ENCODE results near the gene CHST5.
"Not testable (repeated sequence)": the region's sequence is repeated elsewhere in the genome, so short reads cannot be mapped to it uniquely, and the experiment has no call there.

Gene CHST5

GRCh38 chr16:75501359-75501758, 34.5 kb downstream of the CHST5 start:
- DNase-seq, result no peak
- Histone ChIP-seq H3K27me3 (ENCODE audit: insufficient read depth, low read length, poor library complexity) (no peaks in the 10 kb centered on the region), H3K9ac (ENCODE audit: low read depth, low read length) (no peak overlapping the region), H2AFZ (ENCODE audit: low read depth, low read length) (no peak overlapping the region), H4K20me1 (ENCODE audit: insufficient read depth, low read length) (no peaks in the 10 kb centered on the region), H3K79me2 (ENCODE audit: insufficient read depth, low read length) (no peaks in the 10 kb centered on the region), H3K36me3 (ENCODE audit: insufficient read depth, low read length) (no peaks in the 10 kb centered on the region), H3K9me3 (ENCODE audit: insufficient read depth, low read length, severe bottlenecking) (no peaks in the 10 kb centered on the region), H3K4me1 (ENCODE audit: insufficient read depth, low read length) (no peaks in the 10 kb centered on the region), H3K4me2 (ENCODE audit: insufficient read depth, low read length) (no peak overlapping the region), H3K4me3 (ENCODE audit: low read depth in 1 of 2, low read length in 2 of 2) (no peak overlapping the region), H3K27ac (ENCODE audit: low read length) (no peak overlapping the region)
- TF ChIP-seq CTCF (IDR thresholded peaks at IDR 0.05; ENCODE audit: borderline replicate concordance, extremely low read depth, low read length, poor library complexity, severe bottlenecking) (no peak), EZH2 (IDR thresholded peaks at IDR 0.05; ENCODE audit: borderline replicate concordance, low read depth, low read length, severe bottlenecking) (no peak)
- no peak for ATAC-seq (ENCODE audit: insufficient read depth, low read depth)

GRCh38 chr16:75498605-75499322, 37.1 kb downstream of the CHST5 start:
- not testable (repeated sequence) for H3K4me1 ChIP-seq (ENCODE audit: insufficient read depth, low read length); H3K4me2 ChIP-seq (ENCODE audit: insufficient read depth, low read length); H3K27ac ChIP-seq (ENCODE audit: low read length); H3K9ac ChIP-seq (ENCODE audit: low read depth, low read length); DNase-seq; H2AFZ ChIP-seq (ENCODE audit: low read depth, low read length); H3K27me3 ChIP-seq (ENCODE audit: insufficient read depth, low read length, poor library complexity); ATAC-seq (ENCODE audit: insufficient read depth, low read depth); H3K36me3 ChIP-seq (ENCODE audit: insufficient read depth, low read length); H3K4me3 ChIP-seq (ENCODE audit: low read depth in 1 of 2, low read length in 2 of 2); H3K79me2 ChIP-seq (ENCODE audit: insufficient read depth, low read length); H4K20me1 ChIP-seq (ENCODE audit: insufficient read depth, low read length); H3K9me3 ChIP-seq (ENCODE audit: insufficient read depth, low read length, severe bottlenecking)

GRCh38 chr16:75497558-75497957, 38.4 kb downstream of the CHST5 start:
- Histone ChIP-seq H3K4me2 (ENCODE audit: insufficient read depth, low read length) (no peak overlapping the region), H3K27ac (ENCODE audit: low read length) (no peak overlapping the region), H3K79me2 (ENCODE audit: insufficient read depth, low read length) (no peaks in the 10 kb centered on the region), H3K36me3 (ENCODE audit: insufficient read depth, low read length) (no peaks in the 10 kb centered on the region), H3K9me3 (ENCODE audit: insufficient read depth, low read length, severe bottlenecking) (no peaks in the 10 kb centered on the region), H3K9ac (ENCODE audit: low read depth, low read length) (no peak overlapping the region), H4K20me1 (ENCODE audit: insufficient read depth, low read length) (no peaks in the 10 kb centered on the region), H2AFZ (ENCODE audit: low read depth, low read length) (no peak overlapping the region), H3K4me3 (ENCODE audit: low read depth in 1 of 2, low read length in 2 of 2) (no peak overlapping the region), H3K4me1 (ENCODE audit: insufficient read depth, low read length) (no peaks in the 10 kb centered on the region), H3K27me3 (ENCODE audit: insufficient read depth, low read length, poor library complexity) (no peaks in the 10 kb centered on the region)
- DNase-seq (no peak), ATAC-seq (ENCODE audit: insufficient read depth, low read depth) (no peak)
- no peak for TF ChIP-seq EZH2 (IDR thresholded peaks at IDR 0.05; ENCODE audit: borderline replicate concordance, low read depth, low read length, severe bottlenecking)
- no peak for TF ChIP-seq CTCF (IDR thresholded peaks at IDR 0.05; ENCODE audit: borderline replicate concordance, extremely low read depth, low read length, poor library complexity, severe bottlenecking)

- no peaks in the 10 kb centered on the region for H3K79me2 ChIP-seq (ENCODE audit: insufficient read depth, low read length)
- no peaks in the 10 kb centered on the region for H3K9me3 ChIP-seq (ENCODE audit: insufficient read depth, low read length, severe bottlenecking)
- H3K4me1 ChIP-seq (ENCODE audit: insufficient read depth, low read length), result no peaks in the 10 kb centered on the region
- no peak within 1 kb of the TSS for H3K4me2 ChIP-seq (ENCODE audit: insufficient read depth, low read length)
- DNase-seq (no peak), ATAC-seq (ENCODE audit: insufficient read depth, low read depth) (no peak)
- H3K36me3 ChIP-seq (ENCODE audit: insufficient read depth, low read length), result no peaks in the 10 kb centered on the region
- no peak within 1 kb of the TSS for H3K27ac ChIP-seq (ENCODE audit: low read length)
- no peaks in the 10 kb centered on the region for H4K20me1 ChIP-seq (ENCODE audit: insufficient read depth, low read length)
- H3K9ac ChIP-seq (ENCODE audit: low read depth, low read length), result no peak within 1 kb of the TSS
- no peak within 1 kb of the TSS for H3K4me3 ChIP-seq (ENCODE audit: low read depth in 1 of 2, low read length in 2 of 2)
- no peaks in the 10 kb centered on the region for H3K27me3 ChIP-seq (ENCODE audit: insufficient read depth, low read length, poor library complexity)
- H2AFZ ChIP-seq (ENCODE audit: low read depth, low read length), result no peak within 1 kb of the TSS
- TF ChIP-seq CTCF (IDR thresholded peaks at IDR 0.05; ENCODE audit: borderline replicate concordance, extremely low read depth, low read length, poor library complexity, severe bottlenecking) (no peak), EZH2 (IDR thresholded peaks at IDR 0.05; ENCODE audit: borderline replicate concordance, low read depth, low read length, severe bottlenecking) (no peak)
Observed at GRCh38 chr16:75495076-75495674, 40.7 kb downstream of the CHST5 start, which contains the start of gene CHST6. Gene CHST6 (minus strand): TSS chr16:75495441. CDS start chr16:75479828, 15,613 bp downstream.
